DOHH2 (cell line): ENCODE measurements around the gene ST6GALNAC5.

Source experiments
- CTCF ChIP-seq: fragments of 200-600 bp; sonication (generic); IDR thresholded peaks from one replicate; pipeline ENCODE4 v1.5.1; 2014; ENCODE audit warnings: antibody characterized with exemption, mild to moderate bottlenecking, low read depth, low read length; ENCODE audit not compliant: poor library complexity, severe bottlenecking
- EZH2phosphoT487 ChIP-seq: fragments of 200-600 bp; sonication (generic); IDR thresholded peaks from 2 replicates; pipeline ENCODE4 v1.6.1; 2017; ENCODE audit warnings: borderline replicate concordance, mild to moderate bottlenecking, antibody characterized with exemption, low read length, moderate library complexity, mixed read lengths

- TF ChIP-seq EZH2phosphoT487 (no peak), CTCF (no peak)
Measured at GRCh38 chr1:76957961-76958360, 90.7 kb downstream of the ST6GALNAC5 start.
